ENCODE measurements around the gene EFNB2.

Gene EFNB2

GRCh38 chr13:106480351-106480910, 55.0 kb downstream of the EFNB2 start:
- DNase-seq, result no peak

GRCh38 chr13:106479929-106480328, 55.5 kb downstream of the EFNB2 start:
- DNase-seq, result no peak

GRCh38 chr13:106478116-106478515, 57.3 kb downstream of the EFNB2 start:
- no peak for DNase-seq

- no peak for DNase-seq
These were observed 58.2 kb downstream of the EFNB2 start for GRCh38 chr13:106477303-106477702.

GRCh38 chr13:106475852-106476251, 59.6 kb downstream of the EFNB2 start:
- DNase-seq, result no peak

- no peak for DNase-seq
These were observed 60.5 kb downstream of the EFNB2 start for GRCh38 chr13:106474912-106475311.

- DNase-seq, result no peak
These were observed 62.3 kb downstream of the EFNB2 start for GRCh38 chr13:106473154-106473553.

- DNase-seq, result no peak
These were observed 62.8 kb downstream of the EFNB2 start for GRCh38 chr13:106472621-106473020.

- DNase-seq, result no peak
These were observed 63.4 kb downstream of the EFNB2 start for GRCh38 chr13:106471957-106472543.

GRCh38 chr13:106470576-106470975, 64.9 kb downstream of the EFNB2 start:
- DNase-seq, result no peak

GRCh38 chr13:106468744-106469590, 66.5 kb downstream of the EFNB2 start:
- no peak for DNase-seq

GRCh38 chr13:106468207-106468606, 67.3 kb downstream of the EFNB2 start:
- no peak for DNase-seq

- DNase-seq, result no peak
These were observed 67.9 kb downstream of the EFNB2 start for GRCh38 chr13:106467427-106468122.

GRCh38 chr13:106466691-106467426, 68.6 kb downstream of the EFNB2 start:
- no peak for DNase-seq

GRCh38 chr13:106464076-106464475, 71.4 kb downstream of the EFNB2 start:
- no peak for DNase-seq

- no peak for DNase-seq
These were observed 72.8 kb downstream of the EFNB2 start for GRCh38 chr13:106462710-106463109.

- no peak for DNase-seq
These were observed 79.7 kb downstream of the EFNB2 start for GRCh38 chr13:106455777-106456176.

GRCh38 chr13:106455190-106455589, 80.3 kb downstream of the EFNB2 start:
- no peak for DNase-seq

GRCh38 chr13:106453101-106453500, 82.4 kb downstream of the EFNB2 start:
- DNase-seq, result no peak

- DNase-seq, result no peak
These were observed 84.5 kb downstream of the EFNB2 start for GRCh38 chr13:106450991-106451390.

- DNase-seq, result no peak
These were observed 86.4 kb downstream of the EFNB2 start for GRCh38 chr13:106449096-106449495.

- no peak for DNase-seq
These were observed 89.5 kb downstream of the EFNB2 start for GRCh38 chr13:106445996-106446395.
